Loucy (cell line): ENCODE measurements around the gene GID8.

Experiments used
- H2AFZ ChIP-seq: fragments of 200-600 bp; sonication (generic); 2 replicates; pipeline ENCODE4 v1.6.0; 2016; ENCODE audit warnings: antibody characterized with exemption, mild to moderate bottlenecking, low read length, moderate library complexity
- H3F3A ChIP-seq: fragments of 200-600 bp; 2 replicates; pipeline ENCODE4 v1.6.0; 2016; ENCODE audit warnings: antibody characterized with exemption, low read depth, mild to moderate bottlenecking
- H3K27me3 ChIP-seq: fragments of 200-600 bp; sonication (generic); 2 replicates; pipeline ENCODE4 v1.6.1; 2014; ENCODE audit warnings: low read length, mild to moderate bottlenecking; ENCODE audit not compliant: insufficient read depth, poor library complexity, severe bottlenecking
- H3K36me3 ChIP-seq: fragments of 200-600 bp; sonication (generic); 2 replicates; pipeline ENCODE4 v1.6.1; 2016; ENCODE audit warnings: low read length; ENCODE audit not compliant: insufficient read depth
- H3K4me1 ChIP-seq: fragments of 200-600 bp; sonication (generic); 2 replicates; pipeline ENCODE4 v1.5.1; 2014; ENCODE audit warnings: low read length, mild to moderate bottlenecking; ENCODE audit not compliant: insufficient read depth, poor library complexity, severe bottlenecking
- H3K4me2 ChIP-seq: fragments of 200-600 bp; sonication (generic); 2 replicates; pipeline ENCODE4 v1.6.0; 2014; ENCODE audit warnings: antibody characterized with exemption, low read length, low read depth, mild to moderate bottlenecking; ENCODE audit not compliant: poor library complexity, severe bottlenecking
- H3K4me3 ChIP-seq: fragments of 200-600 bp; sonication (generic); 2 replicates; pipeline ENCODE4 v1.5.1; 2014; ENCODE audit warnings: low read length, mild to moderate bottlenecking, mixed read lengths; ENCODE audit not compliant: poor library complexity, severe bottlenecking
- H3K79me2 ChIP-seq: fragments of 200-600 bp; sonication (generic); 2 replicates; pipeline ENCODE4 v1.6.1; 2014; ENCODE audit warnings: low read length; ENCODE audit not compliant: insufficient read depth
- H3K9ac ChIP-seq: fragments of 200-600 bp; sonication (generic); 2 replicates; pipeline ENCODE4 v1.6.0; 2014; ENCODE audit warnings: mild to moderate bottlenecking, low read depth, low read length, moderate library complexity; ENCODE audit not compliant: poor library complexity, severe bottlenecking
- H3K9me2 ChIP-seq: fragments of 200-600 bp; sonication (generic); replicated peaks from 2 replicates; pipeline ENCODE4 v1.6.1; 2016; ENCODE audit warnings: low read depth, low read length, mixed read lengths
- H3K9me3 ChIP-seq: fragments of 200-600 bp; sonication (generic); 2 replicates; pipeline ENCODE4 v1.6.1; 2014; ENCODE audit warnings: mild to moderate bottlenecking, antibody characterized with exemption, low read length, low read depth; ENCODE audit not compliant: insufficient read depth
- H4K20me1 ChIP-seq: fragments of 200-600 bp; sonication (generic); 2 replicates; pipeline ENCODE4 v1.6.0; 2014; ENCODE audit warnings: antibody characterized with exemption, low read length, mild to moderate bottlenecking; ENCODE audit not compliant: insufficient read depth, poor library complexity, severe bottlenecking
- EZH2phosphoT487 ChIP-seq: fragments of 200-600 bp; IDR thresholded peaks from 2 replicates; pipeline ENCODE4 v1.6.1; 2018; ENCODE audit warnings: antibody characterized with exemption, mild to moderate bottlenecking, moderate library complexity, borderline replicate concordance
- TF ChIP-seq, protein P1 (sequence below): fragments of 200-600 bp; sonication (generic); conservative IDR thresholded peaks from 2 replicates; pipeline ENCODE4 v1.5.1; 2014; ENCODE audit warnings: mild to moderate bottlenecking, antibody characterized with exemption, low read length

The GID8 gene

DNA sequence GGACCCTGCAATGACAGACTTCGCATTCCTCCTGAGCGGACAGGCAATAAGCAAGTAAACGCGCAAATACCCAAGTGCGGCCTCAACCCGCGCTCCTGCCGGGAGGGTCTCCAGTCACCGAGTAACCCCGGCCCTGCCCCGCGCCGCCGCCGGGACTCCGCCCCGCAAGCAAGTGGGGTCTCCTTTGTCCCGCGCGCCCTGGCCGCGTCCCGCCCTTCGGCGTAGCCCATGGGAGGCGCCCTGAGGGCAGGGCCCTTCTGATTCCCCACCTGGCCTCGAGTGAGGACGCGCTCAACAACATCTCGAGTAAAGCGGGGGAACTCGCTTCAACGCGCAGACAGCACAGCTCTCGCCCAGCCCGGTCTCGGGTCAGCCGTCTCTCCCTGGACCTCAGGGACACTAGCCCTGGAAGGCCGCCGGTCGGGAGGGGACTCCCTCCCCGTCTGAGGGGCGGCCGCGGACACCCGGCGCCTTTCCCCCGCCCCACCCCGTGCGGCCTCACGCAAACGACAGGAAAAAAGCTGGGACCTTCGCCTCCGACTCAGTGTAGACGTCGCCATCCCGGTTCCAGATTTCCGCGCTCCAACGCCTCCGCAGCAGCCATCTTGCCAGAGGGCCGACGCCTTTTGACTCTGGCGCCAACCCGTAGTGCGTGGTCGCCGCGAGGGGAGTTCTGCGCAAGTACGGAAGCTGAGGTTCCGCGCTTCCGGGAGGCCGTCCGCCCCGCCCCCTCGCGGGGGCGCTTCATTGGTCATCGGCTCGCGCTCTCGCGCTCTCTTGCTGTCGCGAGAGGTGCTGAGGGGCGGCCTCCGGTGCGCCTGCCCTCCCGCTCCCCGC lies 461 bp upstream of the GID8 start:
- Histone ChIP-seq H3K9me2 (no peaks in the 10 kb centered on the region), H3K79me2 (peaks cover 96% of the 10 kb centered on the region), H3K4me2 (peak overlapping the region; percentile 92), H3K4me1 (peaks cover 47% of the 10 kb centered on the region), H3F3A (no peaks in the 10 kb centered on the region), H3K27me3 (no peaks in the 10 kb centered on the region), H3K9me3 (no peaks in the 10 kb centered on the region), H3K9ac (peak overlapping the region; percentile 98), H3K36me3 (0 out of 2 replicates have a peak, but pooled peaks cover under 1% of the 10 kb centered on the region), H4K20me1 (peaks cover 75% of the 10 kb centered on the region), H2AFZ (peak overlapping the region; percentile 77), H3K4me3 (peak overlapping the region; percentile 83)
- TF ChIP-seq, protein P1, sequence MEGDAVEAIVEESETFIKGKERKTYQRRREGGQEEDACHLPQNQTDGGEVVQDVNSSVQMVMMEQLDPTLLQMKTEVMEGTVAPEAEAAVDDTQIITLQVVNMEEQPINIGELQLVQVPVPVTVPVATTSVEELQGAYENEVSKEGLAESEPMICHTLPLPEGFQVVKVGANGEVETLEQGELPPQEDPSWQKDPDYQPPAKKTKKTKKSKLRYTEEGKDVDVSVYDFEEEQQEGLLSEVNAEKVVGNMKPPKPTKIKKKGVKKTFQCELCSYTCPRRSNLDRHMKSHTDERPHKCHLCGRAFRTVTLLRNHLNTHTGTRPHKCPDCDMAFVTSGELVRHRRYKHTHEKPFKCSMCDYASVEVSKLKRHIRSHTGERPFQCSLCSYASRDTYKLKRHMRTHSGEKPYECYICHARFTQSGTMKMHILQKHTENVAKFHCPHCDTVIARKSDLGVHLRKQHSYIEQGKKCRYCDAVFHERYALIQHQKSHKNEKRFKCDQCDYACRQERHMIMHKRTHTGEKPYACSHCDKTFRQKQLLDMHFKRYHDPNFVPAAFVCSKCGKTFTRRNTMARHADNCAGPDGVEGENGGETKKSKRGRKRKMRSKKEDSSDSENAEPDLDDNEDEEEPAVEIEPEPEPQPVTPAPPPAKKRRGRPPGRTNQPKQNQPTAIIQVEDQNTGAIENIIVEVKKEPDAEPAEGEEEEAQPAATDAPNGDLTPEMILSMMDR: no peak
- TF ChIP-seq EZH2phosphoT487: no peak

DNA sequence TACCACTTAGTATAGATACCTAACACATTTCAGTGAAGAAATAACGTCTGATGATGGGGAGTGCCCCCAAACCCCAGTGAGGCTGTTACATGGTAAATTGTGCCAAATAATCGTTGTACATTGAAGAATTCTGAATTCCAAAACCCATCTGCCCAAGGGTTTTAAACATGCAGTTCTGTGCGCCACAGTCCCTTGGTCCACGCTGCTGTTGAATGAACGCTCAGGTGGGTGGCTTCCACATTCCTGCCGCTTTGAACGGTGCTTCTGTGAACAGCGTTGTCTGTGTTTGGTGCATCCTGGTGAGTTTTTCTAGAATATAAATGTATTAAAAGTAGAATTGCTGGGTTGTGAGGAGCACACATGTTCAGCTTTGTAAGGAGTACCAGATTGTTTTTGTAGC lies 2.9 kb downstream of the GID8 start:
- Histone ChIP-seq H3K9me3 (no peaks in the 10 kb centered on the region), H3K9ac (peak overlapping the region; percentile 58), H3K4me3 (peak overlapping the region; percentile 82), H3F3A (no peaks in the 10 kb centered on the region), H3K36me3 (peaks cover 31% of the 10 kb centered on the region; the same call in 1 of the 2 replicates), H3K4me2 (peak overlapping the region; percentile 87), H3K27me3 (no peaks in the 10 kb centered on the region), H4K20me1 (peaks cover 52% of the 10 kb centered on the region), H3K9me2 (no peaks in the 10 kb centered on the region), H3K79me2 (peaks cover 92% of the 10 kb centered on the region), H2AFZ (no peak overlapping the region), H3K4me1 (peaks cover 29% of the 10 kb centered on the region)
- TF ChIP-seq, protein P1: no peak
- no peak for TF ChIP-seq EZH2phosphoT487

DNA sequence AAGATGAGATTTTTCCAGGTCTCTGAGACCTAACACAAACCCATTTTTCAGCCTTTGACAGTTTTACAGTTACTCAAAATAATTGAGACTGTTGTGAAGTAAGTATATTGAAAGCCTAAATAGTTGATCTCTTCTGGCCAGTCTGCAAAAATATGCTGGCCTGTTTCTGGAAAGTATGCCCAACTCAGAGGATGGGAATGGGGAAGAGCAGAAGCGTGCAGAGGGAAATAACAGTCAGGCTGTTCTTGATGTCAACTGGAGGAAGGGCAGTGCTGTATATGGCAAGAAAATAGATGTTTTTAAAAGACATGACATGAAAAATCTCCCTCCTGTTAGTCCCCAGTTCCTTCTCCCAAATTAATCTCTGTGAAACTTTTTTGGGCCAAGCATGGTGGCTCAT lies 3.8 kb downstream of the GID8 start:
- Histone ChIP-seq H3K9me2 (no peaks in the 10 kb centered on the region), H3K27me3 (no peaks in the 10 kb centered on the region), H2AFZ (no peak overlapping the region), H3K4me3 (peak overlapping the region; percentile 82), H3K36me3 (peaks cover 41% of the 10 kb centered on the region; the same call in 1 of the 2 replicates), H3K4me2 (peak overlapping the region; percentile 87), H3K9ac (peak overlapping the region; percentile 58), H3K9me3 (no peaks in the 10 kb centered on the region), H3F3A (no peaks in the 10 kb centered on the region), H3K4me1 (peaks cover 26% of the 10 kb centered on the region), H3K79me2 (peaks cover 90% of the 10 kb centered on the region), H4K20me1 (peaks cover 44% of the 10 kb centered on the region)
- no peak for TF ChIP-seq EZH2phosphoT487
- TF ChIP-seq, protein P1: no peak
